Duodenal mucosa (tissue), 2 donors: ENCODE data around the gene CABLES2.

ENCODE experiments used
- H3K27ac ChIP-seq: one replicate; pipeline ENCODE4 v1.7.0; 2013; ENCODE audit warnings: low read depth, low read length
- H3K27me3 ChIP-seq, 2 donors: one replicate each; pipeline ENCODE4 v1.7.0; 2013; ENCODE audit warnings: low read length in 2 of 2, control low read depth in 1 of 2; ENCODE audit not compliant: insufficient read depth in 2 of 2, control insufficient read depth in 1 of 2
- H3K36me3 ChIP-seq, 2 donors: one replicate each; pipeline ENCODE4 v1.7.0; 2013; ENCODE audit warnings: low read length in 2 of 2, control low read depth in 1 of 2; ENCODE audit not compliant: insufficient read depth in 2 of 2, control insufficient read depth in 1 of 2
- H3K4me1 ChIP-seq, 2 donors: one replicate each; pipeline ENCODE4 v1.7.0; 2013; ENCODE audit warnings: low read length in 2 of 2, control low read depth in 1 of 2; ENCODE audit not compliant: insufficient read depth in 2 of 2, control insufficient read depth in 1 of 2
- H3K4me3 ChIP-seq, 2 donors: one replicate each; pipeline ENCODE4 v1.7.0; 2013; ENCODE audit warnings: low read length in 2 of 2, low read depth in 1 of 2
- H3K9ac ChIP-seq, 2 donors: one replicate each; pipeline ENCODE4 v1.7.0; 2013; ENCODE audit warnings: low read length in 2 of 2, low read depth in 1 of 2
- H3K9me3 ChIP-seq, 2 donors: one replicate each; pipeline ENCODE4 v1.7.0; 2013; ENCODE audit warnings: low read length in 2 of 2, control low read depth in 1 of 2; ENCODE audit not compliant: control insufficient read depth in 1 of 2

The CABLES2 gene

DNA sequence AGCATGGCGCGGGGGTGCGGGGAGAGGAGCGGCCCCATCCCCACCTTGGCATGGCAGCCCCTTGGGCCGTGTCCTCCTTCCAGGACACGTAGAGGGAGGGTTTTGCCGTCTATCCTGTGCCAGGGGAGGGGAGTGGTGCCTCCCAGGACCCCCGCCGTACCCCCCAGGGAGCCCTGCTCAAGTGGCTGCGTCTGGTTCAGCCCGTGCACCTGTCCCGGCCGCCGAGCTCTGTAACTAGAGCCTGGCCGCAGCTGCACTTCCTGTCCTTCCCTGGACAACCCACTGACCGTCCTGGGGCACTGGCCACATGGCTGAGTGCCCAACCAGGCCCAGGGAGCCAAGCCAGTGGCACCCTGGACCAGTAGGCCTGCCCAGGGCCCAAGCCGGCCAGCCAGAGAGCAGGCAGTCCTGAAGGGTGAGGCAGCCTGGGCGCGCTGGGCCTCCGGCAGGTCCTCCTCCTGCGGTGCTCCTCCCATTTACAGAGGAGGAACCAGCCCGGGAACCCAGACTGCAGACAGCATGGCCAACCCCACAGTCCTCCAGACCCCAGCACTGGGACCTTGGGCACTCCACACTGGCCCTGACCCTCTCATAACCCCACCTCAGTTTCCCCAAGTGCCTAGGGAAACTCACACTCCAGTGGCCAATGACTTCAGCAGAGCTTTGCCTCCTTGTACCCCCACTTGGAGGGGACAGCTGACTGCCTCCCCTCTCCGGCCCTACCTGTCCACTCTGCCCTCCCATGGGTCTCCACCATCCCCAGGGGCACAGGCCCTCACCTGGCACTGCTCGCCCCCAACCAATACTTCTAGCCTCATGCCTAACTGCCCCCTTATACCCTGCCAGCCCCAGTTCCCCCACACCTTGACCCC, 48.7 kb downstream of the CABLES2 start:
- no peaks in the 10 kb centered on the region for H3K9me3 ChIP-seq
- no peak overlapping the region for H3K9ac ChIP-seq
- peaks cover 4 to 35% of the 10 kb centered on the region in 2 donors for H3K4me1 ChIP-seq
- no peaks in the 10 kb centered on the region for H3K27me3 ChIP-seq
- H3K27ac ChIP-seq: peak overlapping the region; percentile 58
- H3K36me3 ChIP-seq: no peaks in the 10 kb centered on the region
- H3K4me3 ChIP-seq: no peak overlapping the region

DNA sequence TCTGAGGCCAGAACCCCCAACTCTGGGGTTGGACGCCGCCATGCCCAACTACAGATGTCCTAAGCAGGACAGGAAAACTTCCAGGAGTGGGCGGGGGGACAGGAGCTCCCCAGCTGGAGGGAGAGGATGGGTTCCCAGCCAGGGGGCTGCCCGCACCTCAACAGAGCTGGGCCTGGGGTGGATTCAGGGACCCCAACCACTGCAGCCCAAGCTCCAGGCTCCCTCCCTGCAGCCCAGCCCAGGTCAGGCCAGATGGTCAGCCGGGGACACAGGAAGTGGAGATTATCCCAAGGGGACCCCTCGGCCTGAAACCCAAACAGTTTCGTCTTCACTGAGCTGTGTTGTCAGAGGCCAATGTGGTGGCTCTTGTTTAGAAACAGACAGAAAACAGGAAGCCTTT, 49.4 kb downstream of the CABLES2 start:
- peak overlapping the region; percentile 62 for H3K27ac ChIP-seq

DNA sequence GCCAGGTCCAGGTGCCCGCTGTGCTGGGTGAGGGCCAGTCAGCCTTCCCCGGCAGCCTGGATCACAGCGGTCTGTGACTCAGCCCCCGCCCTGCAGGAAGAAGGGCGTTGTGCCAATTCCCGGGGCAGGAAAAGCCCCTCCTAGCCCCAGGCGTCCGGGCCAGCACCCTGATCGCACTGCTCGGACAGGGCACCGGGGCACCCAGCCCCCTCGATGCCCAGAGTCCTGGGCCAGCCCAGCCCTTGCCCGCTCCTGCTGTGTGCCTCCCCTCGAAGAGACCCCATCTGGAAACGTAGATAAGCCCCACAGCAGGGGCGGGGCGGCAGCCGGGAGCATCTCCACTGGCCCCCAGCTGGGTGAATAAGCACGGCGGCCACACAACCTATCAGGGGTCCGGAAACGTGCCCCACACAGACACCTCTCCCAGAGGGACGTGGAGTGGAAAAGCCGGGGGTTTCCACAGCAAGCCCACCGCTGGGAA, 49.9 kb downstream of the CABLES2 start:
- Histone ChIP-seq H3K9me3 (no peaks in the 10 kb centered on the region), H3K36me3 (no peaks in the 10 kb centered on the region), H3K4me3 (no peak overlapping the region), H3K4me1 (peaks cover 4 to 41% of the 10 kb centered on the region in 2 donors), H3K27ac (peak overlapping the region; percentile 62), H3K27me3 (no peaks in the 10 kb centered on the region), H3K9ac (no peak overlapping the region)

More for the DNA sequence above, 49.4 kb downstream of the CABLES2 start:
- Histone ChIP-seq H3K9ac (no peak overlapping the region), H3K36me3 (no peaks in the 10 kb centered on the region), H3K4me1 (peaks cover 4 to 41% of the 10 kb centered on the region in 2 donors), H3K9me3 (no peaks in the 10 kb centered on the region), H3K4me3 (no peak overlapping the region), H3K27me3 (no peaks in the 10 kb centered on the region)

DNA sequence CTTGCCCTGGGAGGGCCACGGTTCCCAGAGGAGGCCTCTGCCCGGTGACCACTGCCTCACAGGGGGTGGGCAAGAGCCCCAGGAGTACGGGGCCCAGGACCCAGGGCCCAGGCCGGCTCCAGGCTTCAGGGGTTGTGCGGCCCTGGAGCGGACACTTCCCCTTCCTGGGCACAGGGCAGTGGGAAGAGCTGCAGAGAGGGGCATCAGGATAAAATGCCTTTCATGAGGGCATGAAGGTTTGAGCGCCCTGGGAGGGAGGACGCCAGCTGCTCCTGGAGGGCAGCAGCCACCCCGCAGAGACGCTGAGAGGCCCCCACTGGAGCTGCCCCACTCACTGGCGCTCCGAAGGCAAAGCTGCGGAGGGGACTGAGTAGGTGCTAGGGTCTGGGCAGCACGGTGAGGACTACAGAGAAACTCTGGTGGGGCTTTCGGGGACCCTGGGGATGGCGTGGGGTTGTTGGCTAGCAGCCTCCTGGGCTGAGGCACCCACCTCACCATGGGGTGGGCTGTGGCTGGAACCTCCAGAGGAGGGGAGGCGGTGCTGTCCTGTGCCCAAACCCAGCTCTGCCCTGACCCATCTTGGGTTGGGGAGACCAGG, 50.4 kb downstream of the CABLES2 start:
- Histone ChIP-seq H3K27ac (peak overlapping the region; percentile 51), H3K4me1 (peaks cover 4 to 41% of the 10 kb centered on the region in 2 donors), H3K9ac (peak overlapping the region in 1 of 2 donors; percentile 10), H3K27me3 (no peaks in the 10 kb centered on the region), H3K36me3 (no peaks in the 10 kb centered on the region), H3K4me3 (no peak overlapping the region), H3K9me3 (no peaks in the 10 kb centered on the region)

DNA sequence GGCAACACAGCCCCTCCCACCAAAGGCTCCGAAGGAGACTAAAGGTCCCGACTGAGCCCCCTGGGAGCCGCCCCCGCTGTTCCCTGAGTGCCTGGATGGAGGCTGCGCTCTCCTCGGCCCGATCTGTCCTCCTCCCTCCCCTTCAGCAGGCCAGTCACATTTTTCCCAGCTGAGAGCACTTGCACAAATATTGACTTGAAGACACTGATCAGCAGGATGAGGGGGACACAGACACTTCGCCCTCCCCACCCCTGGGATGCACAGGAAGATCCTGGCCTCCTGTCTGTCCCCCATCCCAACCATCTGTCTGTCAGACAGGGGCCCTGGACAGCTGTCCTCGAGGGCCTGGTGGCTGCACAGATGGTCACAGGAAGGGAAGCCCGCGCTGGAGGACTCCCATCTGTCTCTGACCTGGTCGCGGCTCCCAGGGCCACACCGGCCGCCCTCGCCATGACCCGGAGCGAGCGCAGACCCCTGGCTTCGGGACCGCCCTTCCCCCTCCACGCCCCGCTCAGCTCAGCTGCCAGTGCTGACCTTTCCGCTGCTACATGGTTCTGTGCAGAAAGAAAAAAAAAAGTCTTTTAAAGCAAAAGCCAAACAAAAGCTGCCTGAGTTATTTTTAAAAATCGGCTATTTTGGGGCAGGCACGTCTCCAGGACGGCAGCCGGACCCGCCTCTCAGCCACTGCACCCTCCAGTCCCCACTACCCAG, 51.1 kb downstream of the CABLES2 start:
- Histone ChIP-seq H3K9me3 (no peaks in the 10 kb centered on the region), H3K27me3 (no peaks in the 10 kb centered on the region), H3K36me3 (no peaks in the 10 kb centered on the region), H3K27ac (peak overlapping the region; percentile 51), H3K9ac (no peak overlapping the region), H3K4me3 (no peak overlapping the region), H3K4me1 (peaks cover 5 to 41% of the 10 kb centered on the region in 2 donors)

DNA sequence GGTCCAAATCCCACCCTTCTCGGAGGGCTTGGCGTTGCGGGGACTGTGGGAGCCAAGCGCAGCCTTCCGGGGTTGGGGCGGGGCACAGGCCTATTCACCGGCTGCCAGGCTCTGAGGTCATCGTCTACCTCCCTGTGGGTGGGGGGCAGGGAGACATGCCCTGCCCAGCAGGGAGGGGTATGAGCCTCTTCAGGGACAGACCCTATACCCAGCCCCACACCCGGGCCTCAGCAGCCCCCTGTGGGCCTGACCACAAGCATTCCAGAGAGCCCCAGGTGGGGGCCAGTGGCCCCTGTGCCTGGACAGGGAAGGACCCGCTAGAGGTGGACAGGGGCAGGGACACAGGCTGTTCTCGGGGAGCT, 51.6 kb downstream of the CABLES2 start:
- H3K9me3 ChIP-seq: no peaks in the 10 kb centered on the region
- H3K36me3 ChIP-seq: no peaks in the 10 kb centered on the region
- H3K4me3 ChIP-seq: no peak overlapping the region
- peaks cover 10 to 46% of the 10 kb centered on the region in 2 donors for H3K4me1 ChIP-seq
- H3K27ac ChIP-seq: peak overlapping the region; percentile 23
- no peak overlapping the region for H3K9ac ChIP-seq
- no peaks in the 10 kb centered on the region for H3K27me3 ChIP-seq

DNA sequence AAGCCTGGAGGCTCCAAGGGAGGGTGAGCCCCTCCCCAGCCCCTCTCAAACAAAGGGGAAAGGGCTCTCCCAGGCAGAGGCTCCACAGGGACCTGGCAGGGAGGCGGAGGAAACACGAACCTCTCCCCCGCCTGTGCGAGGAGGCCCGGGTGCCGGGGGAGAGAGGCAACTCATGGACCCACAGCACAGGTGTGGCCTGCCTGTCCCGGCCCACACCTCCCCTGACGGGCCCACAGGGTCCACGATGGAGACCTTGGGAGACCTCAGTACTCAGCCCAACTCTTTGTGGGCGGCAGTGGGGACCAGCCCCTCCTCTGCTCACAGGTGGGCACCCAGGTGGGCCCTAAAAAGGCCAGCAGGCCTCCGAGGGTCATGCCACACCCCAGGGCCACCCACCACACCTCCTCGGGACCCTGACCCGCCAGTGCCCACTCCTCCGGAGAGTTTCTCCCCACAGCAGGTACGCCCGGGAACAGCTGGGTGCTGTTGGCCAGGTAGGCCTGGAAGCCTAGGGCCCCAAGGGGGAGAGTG, 52.2 kb downstream of the CABLES2 start:
- peaks cover 16 to 51% of the 10 kb centered on the region in 2 donors for H3K4me1 ChIP-seq

DNA sequence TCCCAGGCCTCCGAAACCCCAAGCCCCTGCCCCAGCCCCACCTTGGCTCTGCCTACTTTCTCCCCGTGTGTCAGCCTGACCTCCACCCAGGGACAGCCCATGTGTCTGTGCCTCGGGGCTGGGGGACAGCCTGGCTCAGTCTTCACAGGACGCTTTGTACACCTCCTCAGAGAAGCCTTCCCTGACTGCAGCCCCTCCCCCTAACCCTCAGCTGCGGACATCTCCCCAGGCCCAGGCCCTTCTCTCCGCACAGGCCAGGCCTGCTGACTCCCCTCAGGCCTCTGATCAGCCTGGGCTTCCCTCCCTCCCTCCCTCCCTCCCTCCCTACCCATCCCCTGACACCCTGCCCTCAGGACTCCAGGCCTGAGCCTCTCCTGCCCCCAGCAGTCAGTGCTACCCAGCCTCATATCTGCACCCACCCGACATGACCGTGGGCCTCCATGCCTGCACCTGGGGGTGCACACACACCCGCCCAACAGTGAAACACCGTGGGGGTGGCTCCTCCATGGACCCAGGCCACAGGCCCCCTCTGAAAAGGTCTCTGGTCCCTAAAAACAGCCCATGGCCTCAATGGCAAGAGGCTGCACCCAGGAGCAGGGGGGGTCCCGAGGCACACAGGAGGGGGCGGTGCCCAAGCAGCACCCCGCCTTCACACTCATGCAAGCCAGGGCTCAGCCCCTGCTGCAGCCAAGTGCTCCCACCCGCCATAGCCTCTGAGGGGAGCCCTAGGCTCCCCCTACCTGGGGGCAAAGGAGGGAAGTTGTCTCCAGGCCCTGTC, 52.9 kb downstream of the CABLES2 start:
- Histone ChIP-seq H3K4me3 (no peak overlapping the region), H3K9ac (no peak overlapping the region), H3K27me3 (no peaks in the 10 kb centered on the region), H3K9me3 (no peaks in the 10 kb centered on the region), H3K27ac (no peak overlapping the region), H3K36me3 (no peaks in the 10 kb centered on the region), H3K4me1 (peaks cover 17 to 53% of the 10 kb centered on the region in 2 donors)

More for the DNA sequence above, 52.2 kb downstream of the CABLES2 start:
- Histone ChIP-seq H3K36me3 (no peaks in the 10 kb centered on the region), H3K9me3 (no peaks in the 10 kb centered on the region), H3K27me3 (no peaks in the 10 kb centered on the region), H3K4me3 (no peak overlapping the region), H3K9ac (no peak overlapping the region), H3K27ac (peak overlapping the region; percentile 23)

DNA sequence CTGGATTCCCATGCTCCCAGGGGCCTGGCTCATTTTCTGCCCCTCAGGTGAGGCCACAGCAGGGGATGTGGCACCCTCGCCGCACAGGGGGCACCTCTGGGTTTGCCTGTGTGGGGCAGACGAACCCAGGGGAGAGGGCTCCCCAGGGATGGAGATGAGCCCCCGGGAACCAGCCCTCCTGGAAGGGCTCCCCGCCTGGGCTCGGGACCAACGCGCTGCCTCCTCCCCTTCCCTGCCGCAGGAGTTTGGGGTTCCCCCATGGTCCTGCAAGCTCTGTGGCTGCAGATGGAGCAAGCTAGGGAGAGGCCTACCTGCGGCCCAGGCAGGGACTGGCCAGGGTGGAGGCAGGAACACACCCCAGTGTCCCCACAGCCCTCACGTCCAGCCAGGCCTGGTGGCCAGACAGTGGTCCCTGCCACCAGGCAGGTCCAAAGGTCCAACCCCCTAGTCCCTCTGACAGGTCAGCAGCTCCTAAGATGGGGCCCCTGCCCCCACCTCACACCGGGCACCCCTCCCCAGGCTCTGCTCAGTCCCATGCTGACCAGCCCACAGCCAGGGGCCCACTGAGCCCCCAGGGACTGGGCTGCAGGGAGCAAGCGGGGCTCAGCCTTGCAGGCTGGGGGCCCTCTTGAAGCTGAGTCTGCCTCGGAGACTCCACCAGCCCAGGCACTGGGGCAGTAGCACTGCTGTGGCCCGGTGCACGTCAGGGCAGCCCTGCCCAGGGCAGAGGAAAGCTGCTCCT, 53.6 kb downstream of the CABLES2 start:
- Histone ChIP-seq H3K4me3 (no peak overlapping the region), H3K27ac (no peak overlapping the region), H3K27me3 (no peaks in the 10 kb centered on the region), H3K36me3 (no peaks in the 10 kb centered on the region), H3K9me3 (no peaks in the 10 kb centered on the region), H3K9ac (no peak overlapping the region), H3K4me1 (peaks cover 17 to 48% of the 10 kb centered on the region in 2 donors)
